PC-3 (cell line): Measurements from ENCODE around the gene VPS33A. TPM values are rescaled to one million over a fixed set of nuclear protein-coding genes. Genes with fewer than 3 reads are reported as not detected.

ENCODE experiments used
- ATAC-seq: fragments of 200-7000 bp; cut with Tn5 transposase; 2 replicates; pipeline ENCODE4 v1.9.1; 2020; ENCODE audit warnings: mild to moderate bottlenecking, moderate library complexity
- BruUV-seq: library from RNA; stranded (reverse); fragments of 400-500 nt; replicated peaks from 2 replicates; lab custom pipeline; 2021; lab: Mats Ljungman, UMichigan
- CTCF ChIA-PET: fragments of 300-600 bp; sonication (Branson Sonifier 250); formaldehyde crosslinking; loops from one replicate; lab custom pipeline; 2022; ENCODE audit warnings: antibody characterized with exemption; lab: Charles Lee
- POLR2A ChIA-PET: fragments of 300-600 bp; sonication (Branson Sonifier 250); formaldehyde crosslinking; loops from one replicate; lab custom pipeline; 2022; ENCODE audit warnings: antibody characterized with exemption; ENCODE audit not compliant: unreplicated experiment; lab: Charles Lee
- DNase-seq: peaks from one replicate; pipeline ENCODE4 v3.0.0-alpha.2; 2015
- H2AFZ ChIP-seq: fragments of 300-600 bp; sonication (generic); 2 replicates; pipeline ENCODE4 v1.6.0; 2016; ENCODE audit warnings: antibody characterized with exemption, low read length
- H3F3A ChIP-seq: fragments of 300-600 bp; sonication (generic); one replicate; pipeline ENCODE4 v1.6.0; 2017; ENCODE audit warnings: antibody characterized with exemption, low read length, control low read depth, mild to moderate bottlenecking; ENCODE audit not compliant: unreplicated experiment
- H3K27ac ChIP-seq: fragments of 300-600 bp; sonication (generic); 2 replicates; pipeline ENCODE4 v1.5.1; 2016; ENCODE audit warnings: mild to moderate bottlenecking, low read length
- H3K27me3 ChIP-seq: fragments of 300-600 bp; sonication (generic); 2 replicates; pipeline ENCODE4 v1.6.1; 2016; ENCODE audit warnings: low read length, mixed read lengths
- H3K36me3 ChIP-seq: fragments of 300-600 bp; sonication (generic); 2 replicates; pipeline ENCODE4 v1.6.1; 2016; ENCODE audit warnings: low read depth, mixed run types, low read length, mixed read lengths
- H3K4me1 ChIP-seq: fragments of 300-600 bp; sonication (generic); 2 replicates; pipeline ENCODE4 v1.5.1; 2016; ENCODE audit warnings: low read length; ENCODE audit not compliant: insufficient read depth
- H3K4me2 ChIP-seq: fragments of 300-600 bp; sonication (generic); 2 replicates; pipeline ENCODE4 v1.6.0; 2016; ENCODE audit warnings: low read length
- H3K4me3 ChIP-seq: fragments of 300-600 bp; sonication (generic); 2 replicates; pipeline ENCODE4 v1.5.1; 2016; ENCODE audit warnings: mild to moderate bottlenecking, low read length, mixed read lengths
- H3K79me2 ChIP-seq: fragments of 300-600 bp; sonication (generic); 2 replicates; pipeline ENCODE4 v1.6.1; 2017; ENCODE audit warnings: low read length, mixed read lengths
- H3K9ac ChIP-seq: fragments of 300-600 bp; sonication (generic); 2 replicates; pipeline ENCODE4 v1.6.0; 2016; ENCODE audit warnings: mild to moderate bottlenecking, low read length
- H3K9me2 ChIP-seq: fragments of 300-600 bp; sonication (generic); replicated peaks from 2 replicates; pipeline ENCODE4 v1.6.1; 2016; ENCODE audit warnings: mixed run types, low read length, mixed read lengths
- H3K9me3 ChIP-seq: fragments of 300-600 bp; sonication (generic); 2 replicates; pipeline ENCODE4 v1.6.1; 2016; ENCODE audit warnings: low read length, mixed read lengths
- H4K20me1 ChIP-seq: fragments of 300-600 bp; sonication (generic); 2 replicates; pipeline ENCODE4 v1.6.1; 2016; ENCODE audit warnings: low read length, mixed read lengths
- EZH2 ChIP-seq: fragments of 300-600 bp; sonication (generic); IDR thresholded peaks from one replicate; pipeline ENCODE4 v1.6.1; 2017; ENCODE audit warnings: antibody characterized with exemption, mild to moderate bottlenecking, low read length; ENCODE audit not compliant: unreplicated experiment
- EZH2phosphoT487 ChIP-seq: fragments of 300-600 bp; sonication (generic); IDR thresholded peaks from 2 replicates; pipeline ENCODE4 v1.6.1; 2018; ENCODE audit warnings: mild to moderate bottlenecking, antibody characterized with exemption, low read length, borderline replicate concordance
- intact Hi-C: fragments of 100-400 bp; cut with micrococcal nuclease; formaldehyde crosslinking; loops from 2 replicates; pipeline ENCODE4 v1.9.0; 2023
- total RNA-seq: library from RNA; depleted of rRNA; stranded (reverse); fragments of >200 nt; gene quantifications from 2 replicates; pipeline ENCODE4 v1.2.3, GENCODE V29; 2014
- TF ChIP-seq, protein P1 (sequence below): fragments of 300-600 bp; sonication (generic); conservative IDR thresholded peaks from 2 replicates; pipeline ENCODE4 v1.5.1; 2017; ENCODE audit warnings: antibody characterized with exemption, low read depth, mild to moderate bottlenecking, low read length

VPS33A gene
- total RNA-seq, 1 experiment from 2014 or later: 40.8 TPM

DNA sequence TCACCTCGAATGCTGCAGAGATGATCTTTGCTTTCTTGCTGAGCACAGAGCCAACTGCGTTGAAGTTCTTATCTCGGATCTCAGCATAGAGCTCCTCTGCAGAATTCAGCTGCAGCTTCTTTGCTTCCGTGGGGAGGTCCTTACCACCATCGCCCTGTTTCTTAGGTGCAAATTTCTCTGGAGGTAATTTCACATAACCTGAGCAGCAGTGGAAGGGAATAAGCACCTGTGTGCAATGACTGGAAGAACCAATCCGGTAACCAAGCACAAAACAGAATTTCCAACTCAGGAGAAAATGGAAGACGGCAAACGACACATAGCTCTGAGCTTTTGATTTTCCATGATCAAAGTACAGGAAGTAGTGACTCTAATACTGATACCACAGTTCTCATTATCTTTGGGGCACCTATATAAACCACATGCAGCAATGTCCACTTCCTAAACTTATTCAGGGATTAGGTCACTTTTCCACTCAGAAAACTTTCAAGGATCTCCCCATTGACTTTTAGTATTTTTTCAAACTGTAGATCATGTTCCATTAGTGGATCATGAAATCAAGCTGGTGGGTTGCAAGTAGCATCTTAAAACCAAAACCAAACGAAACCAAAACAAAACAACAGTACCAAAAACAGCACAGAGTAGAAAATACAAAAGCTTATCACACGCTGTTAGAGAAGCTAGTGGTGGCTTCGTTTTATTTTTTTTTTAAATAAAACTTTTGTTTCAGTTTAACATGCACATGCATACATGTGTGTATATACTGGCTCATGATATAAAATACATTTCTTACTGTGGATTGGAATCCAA is 21.5 kb downstream of the VPS33A start:
- Histone ChIP-seq H3K4me2 (no peak overlapping the region), H3K36me3 (peaks cover 8% of the 10 kb centered on the region; the same call in 1 of the 2 replicates), H3K27ac (no peak overlapping the region), H3K9me2 (no peaks in the 10 kb centered on the region), H3F3A (no peaks in the 10 kb centered on the region), H3K4me3 (no peak overlapping the region), H3K27me3 (no peaks in the 10 kb centered on the region), H4K20me1 (no peaks in the 10 kb centered on the region), H3K79me2 (no peaks in the 10 kb centered on the region), H2AFZ (no peak overlapping the region), H3K4me1 (no peaks in the 10 kb centered on the region), H3K9me3 (no peaks in the 10 kb centered on the region), H3K9ac (no peak overlapping the region)
- no TSS peak for BruUV-seq
- ATAC-seq (no peak), DNase-seq (no peak)
- intact Hi-C loops: no loop called here
- ChIA-PET CTCF (no interaction called here), POLR2A (interaction anchor here (0.6 kb wide), 1 partner anchor 166 kb away, joined by 5 read pairs; the partner anchor contains the start of gene MLXIP)
- TF ChIP-seq EZH2 (no peak), EZH2phosphoT487 (no peak)
- TF ChIP-seq, protein P1, sequence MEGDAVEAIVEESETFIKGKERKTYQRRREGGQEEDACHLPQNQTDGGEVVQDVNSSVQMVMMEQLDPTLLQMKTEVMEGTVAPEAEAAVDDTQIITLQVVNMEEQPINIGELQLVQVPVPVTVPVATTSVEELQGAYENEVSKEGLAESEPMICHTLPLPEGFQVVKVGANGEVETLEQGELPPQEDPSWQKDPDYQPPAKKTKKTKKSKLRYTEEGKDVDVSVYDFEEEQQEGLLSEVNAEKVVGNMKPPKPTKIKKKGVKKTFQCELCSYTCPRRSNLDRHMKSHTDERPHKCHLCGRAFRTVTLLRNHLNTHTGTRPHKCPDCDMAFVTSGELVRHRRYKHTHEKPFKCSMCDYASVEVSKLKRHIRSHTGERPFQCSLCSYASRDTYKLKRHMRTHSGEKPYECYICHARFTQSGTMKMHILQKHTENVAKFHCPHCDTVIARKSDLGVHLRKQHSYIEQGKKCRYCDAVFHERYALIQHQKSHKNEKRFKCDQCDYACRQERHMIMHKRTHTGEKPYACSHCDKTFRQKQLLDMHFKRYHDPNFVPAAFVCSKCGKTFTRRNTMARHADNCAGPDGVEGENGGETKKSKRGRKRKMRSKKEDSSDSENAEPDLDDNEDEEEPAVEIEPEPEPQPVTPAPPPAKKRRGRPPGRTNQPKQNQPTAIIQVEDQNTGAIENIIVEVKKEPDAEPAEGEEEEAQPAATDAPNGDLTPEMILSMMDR: no peak

DNA sequence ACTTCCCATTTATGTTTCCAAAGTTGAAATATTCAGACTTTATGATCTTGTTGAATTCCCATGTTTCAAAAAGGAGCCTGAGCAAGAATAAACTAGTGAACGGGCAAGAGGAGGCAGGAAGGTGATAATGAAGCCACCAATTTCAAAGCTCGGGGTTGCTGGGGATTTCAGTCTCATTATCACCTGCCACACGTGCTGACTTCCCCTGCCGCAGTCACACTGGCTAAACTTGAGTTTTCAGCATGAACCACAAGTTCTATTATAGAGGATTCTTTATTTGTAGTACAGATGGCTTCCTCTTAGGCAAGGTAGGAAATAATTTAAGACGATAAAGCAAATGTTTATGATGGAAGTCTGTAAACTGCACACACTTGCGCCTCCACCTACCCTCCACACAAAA is 22.3 kb downstream of the VPS33A start:
- Histone ChIP-seq H3K4me3 (no peak overlapping the region), H3K79me2 (no peaks in the 10 kb centered on the region), H4K20me1 (no peaks in the 10 kb centered on the region), H2AFZ (no peak overlapping the region), H3K9me2 (no peaks in the 10 kb centered on the region), H3K4me2 (no peak overlapping the region), H3K36me3 (peaks cover 9% of the 10 kb centered on the region; the same call in 1 of the 2 replicates), H3F3A (no peaks in the 10 kb centered on the region), H3K4me1 (no peaks in the 10 kb centered on the region), H3K9me3 (no peaks in the 10 kb centered on the region), H3K27me3 (no peaks in the 10 kb centered on the region), H3K27ac (no peak overlapping the region), H3K9ac (no peak overlapping the region)
- ChIA-PET CTCF (no interaction called here), POLR2A (no interaction called here)
- DNase-seq (no peak), ATAC-seq (no peak)
- intact Hi-C loops: no loop called here
- TF ChIP-seq EZH2 (no peak), EZH2phosphoT487 (no peak)
- TF ChIP-seq, protein P1: no peak
- no TSS peak for BruUV-seq

DNA sequence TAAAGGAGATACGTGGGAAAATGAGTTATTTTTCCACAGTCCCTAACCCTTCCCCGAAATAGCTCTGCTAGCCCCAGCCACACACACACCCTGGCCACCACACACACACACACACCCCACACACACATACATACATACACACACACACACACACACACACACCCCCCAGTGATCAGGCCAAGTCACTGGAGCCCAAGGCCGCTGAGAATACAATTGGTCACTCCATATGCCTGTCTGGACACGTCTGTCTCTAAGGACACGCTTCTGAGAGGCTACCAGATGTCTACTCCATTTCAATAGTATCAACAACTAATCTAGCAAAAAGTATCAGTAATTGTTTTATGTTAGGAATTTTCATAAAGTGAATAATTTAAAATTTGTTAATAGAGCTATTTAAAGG is 27.4 kb downstream of the VPS33A start:
- H3K27me3 ChIP-seq: no peaks in the 10 kb centered on the region
- H3K27ac ChIP-seq: no peak overlapping the region
- no peak overlapping the region for H2AFZ ChIP-seq
- H3K4me2 ChIP-seq: no peak overlapping the region
- ATAC-seq: no peak
- no peak overlapping the region for H3K4me3 ChIP-seq
- no peaks in the 10 kb centered on the region for H3F3A ChIP-seq
- intact Hi-C loops: no loop called here
- H3K9me3 ChIP-seq: no peaks in the 10 kb centered on the region
- TF ChIP-seq EZH2phosphoT487: no peak
- TF ChIP-seq, protein P1: no peak
- H3K79me2 ChIP-seq: no peaks in the 10 kb centered on the region
- no peaks in the 10 kb centered on the region for H4K20me1 ChIP-seq
- BruUV-seq: no TSS peak
- no peaks in the 10 kb centered on the region for H3K4me1 ChIP-seq
- no peaks in the 10 kb centered on the region for H3K9me2 ChIP-seq
- 0 out of 2 replicates have a peak, but pooled peaks cover 3% of the 10 kb centered on the region for H3K36me3 ChIP-seq
- DNase-seq: no peak
- CTCF ChIA-PET: interaction anchor here (0.6 kb wide), 1 partner anchor 31 kb away, joined by 3 read pairs; no protein-coding TSS in a partner anchor
- no peak overlapping the region for H3K9ac ChIP-seq
- POLR2A ChIA-PET: no interaction called here
